HepG2 (cell line): Measurements from ENCODE around the gene MTG1. TPM values are rescaled to one million over a fixed set of nuclear protein-coding genes. Genes with fewer than 3 reads are reported as not detected.

Source experiments
- ATAC-seq: fragments of 200-7000 bp; cut with Tn5 transposase; 3 replicates; pipeline ENCODE4 v1.9.1; 2020; ENCODE audit warnings: mild to moderate bottlenecking, moderate library complexity
- BruUV-seq: library from RNA; stranded (reverse); fragments of 400-500 nt; replicated peaks from 2 replicates; lab custom pipeline; 2021; lab: Mats Ljungman, UMichigan
- CTCF ChIA-PET: fragments of 300-600 bp; formaldehyde crosslinking; extraction: SDS; loops from one replicate; lab custom pipeline; 2021; ENCODE audit warnings: low total read pairs, inconsistent platforms, low intra/inter-chr PET ratio; lab: Yijun Ruan, JAX
- POLR2A ChIA-PET: fragments of 350-600 bp; sonication (Branson Sonifier 250); formaldehyde crosslinking; loops from one replicate; lab custom pipeline; 2020; ENCODE audit warnings: antibody characterized with exemption, inconsistent platforms; lab: Yijun Ruan, JAX
- DNase-seq: peaks from one replicate; pipeline ENCODE4 v3.0.0-alpha.2; 2015; ENCODE audit warnings: low spot score
- FAIRE-seq: peaks from 3 replicates; lab custom pipeline; 2011; peaks lifted over from hg19 to GRCh38; lab: Jason Lieb, UNC
- H2AFZ ChIP-seq: one replicate; pipeline ENCODE4 v1.6.1; 2011; ENCODE audit warnings: low read length, inconsistent platforms
- H3K27ac ChIP-seq: fragments of 300-600 bp; 3 replicates; pipeline ENCODE4 v1.8.0; 2011; ENCODE audit warnings: mixed run types, mild to moderate bottlenecking, mixed read lengths, low read length, inconsistent platforms; ENCODE audit not compliant: insufficient read depth; ENCODE audit errors: extremely low read length
- H3K27me3 ChIP-seq, 2 experiments: fragments of 200-600 bp in 1 of 2; 2 replicates in 1 of 2; 3 replicates in 1 of 2; pipeline versions ENCODE4 v1.6.0 to v1.8.0; 2011; ENCODE audit warnings: low read length in 2 of 2, mild to moderate bottlenecking in 2 of 2, moderate library complexity in 2 of 2, inconsistent platforms in 1 of 2; ENCODE audit not compliant: insufficient read depth in 2 of 2, control insufficient read depth in 1 of 2
- H3K36me3 ChIP-seq, 2 experiments: fragments of 200-600 bp in 1 of 2; replicated peaks in 1 of 2; 2 replicates in 1 of 2; 3 replicates in 1 of 2; pipeline versions ENCODE4 v1.5.1 to v1.8.0; 2011; ENCODE audit warnings: low read length in 2 of 2, inconsistent platforms in 1 of 2; ENCODE audit not compliant: insufficient read depth in 2 of 2, control insufficient read depth in 1 of 2
- H3K4me1 ChIP-seq: 2 replicates; pipeline ENCODE4 v1.5.1; 2012; ENCODE audit warnings: low read length, inconsistent platforms; ENCODE audit not compliant: insufficient read depth
- H3K4me2 ChIP-seq: 2 replicates; pipeline ENCODE4 v1.6.0; 2011; ENCODE audit warnings: low read depth, low read length, inconsistent platforms
- H3K4me3 ChIP-seq, 3 experiments: fragments of 200-600 bp in 1 of 3; sonication (generic), shearing (Covaris generic) in 1 of 3; replicated peaks in 1 of 3; 2 replicates each; pipeline ENCODE4 v1.5.1; 2011 to 2016; ENCODE audit warnings: low read length in 3 of 3, inconsistent platforms in 2 of 3, low read depth in 2 of 3, mild to moderate bottlenecking in 2 of 3, control low read depth in 1 of 3, mixed read lengths in 1 of 3; ENCODE audit not compliant: insufficient read depth in 1 of 3
- H3K79me2 ChIP-seq: one replicate; pipeline ENCODE4 v1.6.1; 2011; ENCODE audit warnings: low read length, inconsistent platforms; ENCODE audit not compliant: insufficient read depth
- H3K9ac ChIP-seq: 2 replicates; pipeline ENCODE4 v1.6.0; 2011; ENCODE audit warnings: mild to moderate bottlenecking, low read depth, low read length, inconsistent platforms; ENCODE audit not compliant: insufficient read depth
- H3K9me3 ChIP-seq: 2 replicates; pipeline ENCODE4 v1.5.1; 2012; ENCODE audit warnings: mild to moderate bottlenecking, low read length
- H4K20me1 ChIP-seq: 2 replicates; pipeline ENCODE4 v1.6.0; 2011; ENCODE audit warnings: inconsistent platforms, mild to moderate bottlenecking, low read length, moderate library complexity; ENCODE audit not compliant: insufficient read depth
- KDM3A ChIP-seq: IDR thresholded peaks from 2 replicates; pipeline ENCODE4 v1.6.1; 2018; ENCODE audit warnings: low read depth, missing compliant biosample characterization
- TARDBP ChIP-seq: sonication (generic); formaldehyde crosslinking; IDR thresholded peaks from 2 replicates; pipeline ENCODE4 v1.8.0; 2022; ENCODE audit warnings: mild to moderate bottlenecking, missing genetic modification reagents
- ZNF256 ChIP-seq: sonication (generic); formaldehyde crosslinking; conservative IDR thresholded peaks from 2 replicates; pipeline ENCODE4 v1.4.0; 2020; ENCODE audit warnings: missing genetic modification reagents
- ZNF264 ChIP-seq: sonication (generic); formaldehyde crosslinking; IDR thresholded peaks from 2 replicates; pipeline ENCODE4 v1.4.0; 2020; ENCODE audit warnings: missing genetic modification reagents
- WGBS: methylation state at CpG from one replicate; pipeline ENCODE4 v1.1.6; 2017; ENCODE audit warnings: low lambda C conversion rate; 5-methylcytosine and 5-hydroxymethylcytosine counted together
- in situ Hi-C: cut with HindIII; loops from 2 replicates; pipeline ENCODE4 v1.10.0; 2017; ENCODE audit warnings: low pct_unique_long_range_greater_than_20kb; ENCODE audit not compliant: extremely low pct_ligation_motif_present
- intact Hi-C: fragments of 100-400 bp; cut with micrococcal nuclease; formaldehyde crosslinking; loops from one replicate; pipeline ENCODE4 v1.10.0; 2022; ENCODE audit not compliant: unreplicated experiment
- polyA plus RNA-seq, 8 experiments: library from polyadenylated mRNA; depleted of rRNA in 3 of 8; stranded (reverse) in 7 of 8; unstranded in 1 of 8; fragments of >200 nt; fragmentation: Illumina TruSeq in 4 of 8; extraction: Trizol in 4 of 8; gene quantifications; 2 replicates each; pipeline versions ENCODE4 v1.2.1 to v1.2.3, GENCODE V29; 2011 to 2016; ENCODE audit warnings: low read depth in 4 of 8, missing spikeins in 1 of 8, mixed read lengths in 1 of 8; ENCODE audit not compliant: insufficient read depth in 1 of 8
- total RNA-seq, 5 experiments: library from RNA; depleted of rRNA; stranded (reverse); fragments of >200 nt; fragmentation: Illumina TruSeq; extraction: Trizol; gene quantifications; 2 replicates each; pipeline ENCODE4 v1.2.3, GENCODE V29; 2016; ENCODE audit warnings: low read depth in 1 of 5
- TF ChIP-seq, protein P1 (sequence below): sonication (generic); formaldehyde crosslinking; IDR thresholded peaks from 2 replicates; pipeline ENCODE4 v1.5.0; 2020; ENCODE audit warnings: missing genetic modification reagents
- TF ChIP-seq, protein P2 (sequence below): sonication (generic); formaldehyde crosslinking; IDR thresholded peaks from 2 replicates; pipeline ENCODE4 v1.5.1; 2020; ENCODE audit warnings: mild to moderate bottlenecking, missing genetic modification reagents, moderate library complexity
- TF ChIP-seq, protein P3 (sequence below): sonication (generic); formaldehyde crosslinking; IDR thresholded peaks from 2 replicates; pipeline ENCODE4 v1.9.0; 2021; ENCODE audit warnings: missing genetic modification reagents, mild to moderate bottlenecking, borderline replicate concordance
- TF ChIP-seq, protein P4 (sequence below): sonication (generic); formaldehyde crosslinking; IDR thresholded peaks from 2 replicates; pipeline ENCODE4 v1.5.0; 2020; ENCODE audit warnings: missing genetic modification reagents, mild to moderate bottlenecking, borderline replicate concordance

The MTG1 gene
- total and polyA plus RNA-seq, 2 of the 13 experiments (the other 11 are each of a cell fraction or from before 2014, with no cell fraction given), result 42.0 to 103 TPM

DNA sequence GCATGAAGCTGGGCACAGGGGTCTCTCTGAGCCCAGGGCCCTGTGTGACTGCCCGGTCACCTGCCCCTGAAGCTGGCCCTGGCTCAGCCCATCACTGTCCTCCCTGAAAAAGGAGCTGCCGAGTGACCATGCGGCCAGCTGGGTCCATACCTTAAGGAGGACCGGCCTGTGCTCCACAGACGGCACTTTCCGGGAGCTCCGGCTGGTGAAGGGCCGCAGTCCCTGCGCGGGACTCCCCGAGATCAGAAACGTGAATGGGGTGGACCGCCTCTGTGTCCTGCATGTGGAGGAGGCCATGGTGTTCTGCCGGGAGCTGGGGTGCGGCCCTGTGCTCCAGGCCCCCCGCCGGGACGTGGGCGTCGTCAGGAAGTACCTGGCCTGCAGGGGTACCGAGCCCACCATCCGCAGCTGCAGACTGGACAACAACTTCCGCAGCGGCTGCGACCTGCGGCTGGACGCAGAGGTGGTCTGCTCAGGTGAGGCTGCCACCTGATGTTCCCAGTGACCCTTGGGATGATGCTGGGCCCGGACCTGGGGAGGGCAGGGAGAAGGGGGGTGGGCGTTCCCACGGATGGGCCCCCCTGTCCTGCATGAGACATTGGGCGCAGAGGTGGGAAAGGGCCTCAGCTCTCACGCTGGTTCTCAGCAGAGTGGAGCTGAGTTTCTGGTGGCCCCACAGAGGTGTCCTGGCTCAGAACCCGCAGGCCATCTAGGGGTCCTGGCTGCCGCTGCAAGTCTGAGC, 63.3 kb downstream of the MTG1 start:
- TF ChIP-seq, protein P1, sequence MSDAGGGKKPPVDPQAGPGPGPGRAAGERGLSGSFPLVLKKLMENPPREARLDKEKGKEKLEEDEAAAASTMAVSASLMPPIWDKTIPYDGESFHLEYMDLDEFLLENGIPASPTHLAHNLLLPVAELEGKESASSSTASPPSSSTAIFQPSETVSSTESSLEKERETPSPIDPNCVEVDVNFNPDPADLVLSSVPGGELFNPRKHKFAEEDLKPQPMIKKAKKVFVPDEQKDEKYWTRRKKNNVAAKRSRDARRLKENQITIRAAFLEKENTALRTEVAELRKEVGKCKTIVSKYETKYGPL (CRISPR knock-in tag), result no peak
- TF ChIP-seq, protein P2, sequence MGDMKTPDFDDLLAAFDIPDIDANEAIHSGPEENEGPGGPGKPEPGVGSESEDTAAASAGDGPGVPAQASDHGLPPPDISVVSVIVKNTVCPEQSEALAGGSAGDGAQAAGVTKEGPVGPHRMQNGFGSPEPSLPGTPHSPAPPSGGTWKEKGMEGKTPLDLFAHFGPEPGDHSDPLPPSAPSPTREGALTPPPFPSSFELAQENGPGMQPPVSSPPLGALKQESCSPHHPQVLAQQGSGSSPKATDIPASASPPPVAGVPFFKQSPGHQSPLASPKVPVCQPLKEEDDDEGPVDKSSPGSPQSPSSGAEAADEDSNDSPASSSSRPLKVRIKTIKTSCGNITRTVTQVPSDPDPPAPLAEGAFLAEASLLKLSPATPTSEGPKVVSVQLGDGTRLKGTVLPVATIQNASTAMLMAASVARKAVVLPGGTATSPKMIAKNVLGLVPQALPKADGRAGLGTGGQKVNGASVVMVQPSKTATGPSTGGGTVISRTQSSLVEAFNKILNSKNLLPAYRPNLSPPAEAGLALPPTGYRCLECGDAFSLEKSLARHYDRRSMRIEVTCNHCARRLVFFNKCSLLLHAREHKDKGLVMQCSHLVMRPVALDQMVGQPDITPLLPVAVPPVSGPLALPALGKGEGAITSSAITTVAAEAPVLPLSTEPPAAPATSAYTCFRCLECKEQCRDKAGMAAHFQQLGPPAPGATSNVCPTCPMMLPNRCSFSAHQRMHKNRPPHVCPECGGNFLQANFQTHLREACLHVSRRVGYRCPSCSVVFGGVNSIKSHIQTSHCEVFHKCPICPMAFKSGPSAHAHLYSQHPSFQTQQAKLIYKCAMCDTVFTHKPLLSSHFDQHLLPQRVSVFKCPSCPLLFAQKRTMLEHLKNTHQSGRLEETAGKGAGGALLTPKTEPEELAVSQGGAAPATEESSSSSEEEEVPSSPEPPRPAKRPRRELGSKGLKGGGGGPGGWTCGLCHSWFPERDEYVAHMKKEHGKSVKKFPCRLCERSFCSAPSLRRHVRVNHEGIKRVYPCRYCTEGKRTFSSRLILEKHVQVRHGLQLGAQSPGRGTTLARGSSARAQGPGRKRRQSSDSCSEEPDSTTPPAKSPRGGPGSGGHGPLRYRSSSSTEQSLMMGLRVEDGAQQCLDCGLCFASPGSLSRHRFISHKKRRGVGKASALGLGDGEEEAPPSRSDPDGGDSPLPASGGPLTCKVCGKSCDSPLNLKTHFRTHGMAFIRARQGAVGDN (CRISPR knock-in tag), result no peak
- TF ChIP-seq, protein P3, sequence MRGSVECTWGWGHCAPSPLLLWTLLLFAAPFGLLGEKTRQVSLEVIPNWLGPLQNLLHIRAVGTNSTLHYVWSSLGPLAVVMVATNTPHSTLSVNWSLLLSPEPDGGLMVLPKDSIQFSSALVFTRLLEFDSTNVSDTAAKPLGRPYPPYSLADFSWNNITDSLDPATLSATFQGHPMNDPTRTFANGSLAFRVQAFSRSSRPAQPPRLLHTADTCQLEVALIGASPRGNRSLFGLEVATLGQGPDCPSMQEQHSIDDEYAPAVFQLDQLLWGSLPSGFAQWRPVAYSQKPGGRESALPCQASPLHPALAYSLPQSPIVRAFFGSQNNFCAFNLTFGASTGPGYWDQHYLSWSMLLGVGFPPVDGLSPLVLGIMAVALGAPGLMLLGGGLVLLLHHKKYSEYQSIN (CRISPR knock-in tag), result no peak
- TF ChIP-seq, protein P4, sequence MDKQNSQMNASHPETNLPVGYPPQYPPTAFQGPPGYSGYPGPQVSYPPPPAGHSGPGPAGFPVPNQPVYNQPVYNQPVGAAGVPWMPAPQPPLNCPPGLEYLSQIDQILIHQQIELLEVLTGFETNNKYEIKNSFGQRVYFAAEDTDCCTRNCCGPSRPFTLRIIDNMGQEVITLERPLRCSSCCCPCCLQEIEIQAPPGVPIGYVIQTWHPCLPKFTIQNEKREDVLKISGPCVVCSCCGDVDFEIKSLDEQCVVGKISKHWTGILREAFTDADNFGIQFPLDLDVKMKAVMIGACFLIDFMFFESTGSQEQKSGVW (CRISPR knock-in tag), result no peak
- TF ChIP-seq ZNF256 (CRISPR knock-in tag) (no peak), KDM3A (CRISPR knock-in tag) (no peak), TARDBP (CRISPR knock-in tag) (no peak), ZNF264 (CRISPR knock-in tag) (no peak)

More for the DNA sequence above, 63.3 kb downstream of the MTG1 start:
- intact Hi-C loops (no loop called here), in situ Hi-C loops (no loop called here)
- Histone ChIP-seq H3K27me3 (no peaks in the 10 kb centered on the region), H3K4me1 (no peaks in the 10 kb centered on the region), H3K4me2 (no peak overlapping the region), H3K36me3 (no peaks in the 10 kb centered on the region), H3K79me2 (no peaks in the 10 kb centered on the region), H2AFZ (no peak overlapping the region), H3K4me3 (no peak overlapping the region), H3K27ac (no peak overlapping the region), H3K9me3 (no peaks in the 10 kb centered on the region), H4K20me1 (no peaks in the 10 kb centered on the region), H3K9ac (no peak overlapping the region)
- BruUV-seq, result no TSS peak
- ATAC-seq, result peak; percentile 23; the same call in 2 of the 3 replicates
- DNase-seq, result no peak
- no peak for FAIRE-seq
- ChIA-PET CTCF (no interaction called here), POLR2A (no interaction called here)
- WGBS, result 70% methylated on average over 6 of the region's 34 CpGs
